Kidney epithelial cell (primary cell): ENCODE measurements around the gene EPHB2. TPM values are rescaled to one million over a fixed set of nuclear protein-coding genes. Genes with fewer than 3 reads are reported as not detected.

ENCODE experiments used
- DNase-seq: peaks from one replicate; pipeline ENCODE4 v3.0.0-alpha.2; 2010; ENCODE audit warnings: low read depth
- H3K27me3 ChIP-seq: 2 replicates; pipeline ENCODE4 v1.6.0; 2011; ENCODE audit warnings: low read length; ENCODE audit not compliant: control insufficient read depth, insufficient read depth
- H3K36me3 ChIP-seq: 2 replicates; pipeline ENCODE4 v1.5.1; 2011; ENCODE audit warnings: low read length; ENCODE audit not compliant: control insufficient read depth, insufficient read depth
- H3K4me3 ChIP-seq: 2 replicates; pipeline ENCODE4 v1.5.1; 2011; ENCODE audit warnings: low read depth, mild to moderate bottlenecking, control low read depth, low read length
- CTCF ChIP-seq: IDR thresholded peaks from 2 replicates; pipeline ENCODE4 v1.5.1; 2011; ENCODE audit warnings: mild to moderate bottlenecking, moderate library complexity, low read length, control low read depth, inconsistent platforms; ENCODE audit not compliant: insufficient read depth, poor library complexity, severe bottlenecking
- total RNA-seq: library from RNA; depleted of rRNA; stranded (reverse); fragments of >200 nt; gene quantifications from 2 replicates; pipeline ENCODE4 v1.2.3, GENCODE V29; 2015

The EPHB2 gene
- total RNA-seq, 1 donor from 2014 or later = 111 TPM

- no peak for DNase-seq
- Histone ChIP-seq H3K36me3 (no peaks in the 10 kb centered on the region), H3K27me3 (no peaks in the 10 kb centered on the region), H3K4me3 (no peak overlapping the region)
- TF ChIP-seq CTCF = no peak
Observed at GRCh38 chr1:22812092-22812880, 101.6 kb downstream of the EPHB2 start.

GRCh38 chr1:22812993-22813790 is 102.6 kb downstream of the EPHB2 start:
- Histone ChIP-seq H3K27me3 (no peaks in the 10 kb centered on the region), H3K4me3 (no peak overlapping the region), H3K36me3 (no peaks in the 10 kb centered on the region)
- TF ChIP-seq CTCF = no peak
- no peak for DNase-seq

- no peaks in the 10 kb centered on the region for H3K36me3 ChIP-seq
- no peak for DNase-seq
- no peak for TF ChIP-seq CTCF
- no peaks in the 10 kb centered on the region for H3K27me3 ChIP-seq
- no peak overlapping the region for H3K4me3 ChIP-seq
Observed at GRCh38 chr1:22814176-22815042, 103.8 kb downstream of the EPHB2 start.

GRCh38 chr1:22815043-22815365 is 104.4 kb downstream of the EPHB2 start:
- no peaks in the 10 kb centered on the region for H3K27me3 ChIP-seq
- no peaks in the 10 kb centered on the region for H3K36me3 ChIP-seq
- no peak for DNase-seq
- TF ChIP-seq CTCF = no peak
- H3K4me3 ChIP-seq = no peak overlapping the region

GRCh38 chr1:22815421-22816066 is 104.9 kb downstream of the EPHB2 start:
- TF ChIP-seq CTCF = no peak
- H3K36me3 ChIP-seq = no peaks in the 10 kb centered on the region
- H3K4me3 ChIP-seq = no peak overlapping the region
- H3K27me3 ChIP-seq = no peaks in the 10 kb centered on the region
- DNase-seq = no peak
